HepG2 (cell line): ENCODE measurements around the gene MPZL3. TPM values are rescaled to one million over a fixed set of nuclear protein-coding genes. Genes with fewer than 3 reads are reported as not detected.

Experiments
- ELF3 ChIP-seq: IDR thresholded peaks from 2 replicates; pipeline ENCODE4 v1.6.1; 2016; ENCODE audit warnings: missing genetic modification reagents, missing compliant biosample characterization
- FOXP1 ChIP-seq, 2 experiments: fragments of 450-650 bp in 1 of 2; IDR thresholded peaks; 2 replicates each; pipeline ENCODE4 v1.6.1; 2017 to 2018; ENCODE audit warnings: antibody characterized with exemption in 1 of 2
- HNF1A ChIP-seq, 2 experiments: sonication (generic) in 1 of 2; formaldehyde crosslinking in 1 of 2; IDR thresholded peaks; 2 replicates each; pipeline versions ENCODE4 v1.4.0 to v1.6.1; 2016 to 2020; ENCODE audit warnings: borderline replicate concordance in 1 of 2, low read depth in 1 of 2, mild to moderate bottlenecking in 1 of 2, missing genetic modification reagents in 1 of 2
- HNRNPUL1 ChIP-seq: fragments of 200-400 bp; formaldehyde crosslinking; IDR thresholded peaks from 2 replicates; pipeline ENCODE4 v1.6.1; 2017; ENCODE audit warnings: low read depth, mild to moderate bottlenecking, low read length, moderate library complexity
- IKZF5 ChIP-seq: IDR thresholded peaks from 2 replicates; pipeline ENCODE4 v1.6.1; 2018; ENCODE audit warnings: missing genetic modification reagents, mild to moderate bottlenecking, missing compliant biosample characterization
- JARID2 ChIP-seq: sonication (generic); formaldehyde crosslinking; IDR thresholded peaks from 2 replicates; pipeline ENCODE4 v1.8.1; 2023; ENCODE audit warnings: missing genetic modification reagents, inconsistent platforms; ENCODE audit not compliant: insufficient replicate concordance
- RFXANK ChIP-seq: IDR thresholded peaks from 2 replicates; pipeline ENCODE4 v1.6.1; 2016
- THYN1 ChIP-seq: sonication (generic); formaldehyde crosslinking; IDR thresholded peaks from 2 replicates; pipeline ENCODE4 v1.8.1; 2023; ENCODE audit warnings: low read depth, mild to moderate bottlenecking, moderate library complexity, missing genetic modification reagents, borderline replicate concordance
- ZBTB26 ChIP-seq: IDR thresholded peaks from 2 replicates; pipeline ENCODE4 v1.6.1; 2016; ENCODE audit warnings: missing compliant biosample characterization, missing genetic modification reagents, borderline replicate concordance
- ZNF280D ChIP-seq: sonication (generic); formaldehyde crosslinking; IDR thresholded peaks from 2 replicates; pipeline ENCODE4 v1.5.1; 2020; ENCODE audit warnings: mild to moderate bottlenecking, missing genetic modification reagents
- ZNF629 ChIP-seq: sonication (generic); formaldehyde crosslinking; conservative IDR thresholded peaks from 2 replicates; pipeline ENCODE4 v1.5.0; 2020; ENCODE audit warnings: missing genetic modification reagents
- polyA plus RNA-seq, 8 experiments: library from polyadenylated mRNA; depleted of rRNA in 3 of 8; stranded (reverse) in 7 of 8; unstranded in 1 of 8; fragments of >200 nt; fragmentation: Illumina TruSeq in 4 of 8; extraction: Trizol in 4 of 8; gene quantifications; 2 replicates each; pipeline versions ENCODE4 v1.2.1 to v1.2.3, GENCODE V29; 2011 to 2016; ENCODE audit warnings: low read depth in 4 of 8, missing spikeins in 1 of 8, mixed read lengths in 1 of 8; ENCODE audit not compliant: insufficient read depth in 1 of 8
- total RNA-seq, 5 experiments: library from RNA; depleted of rRNA; stranded (reverse); fragments of >200 nt; fragmentation: Illumina TruSeq; extraction: Trizol; gene quantifications; 2 replicates each; pipeline ENCODE4 v1.2.3, GENCODE V29; 2016; ENCODE audit warnings: low read depth in 1 of 5
- TF ChIP-seq, protein P1 (sequence below): sonication (generic); formaldehyde crosslinking; IDR thresholded peaks from 2 replicates; pipeline ENCODE4 v1.4.0; 2020; ENCODE audit warnings: mild to moderate bottlenecking, low read depth, missing genetic modification reagents
- TF ChIP-seq, protein P2 (sequence below): sonication (generic); formaldehyde crosslinking; IDR thresholded peaks from 2 replicates; pipeline ENCODE4 v1.8.1; 2023; ENCODE audit warnings: mild to moderate bottlenecking, inconsistent platforms, moderate library complexity, missing genetic modification reagents, borderline replicate concordance

Gene MPZL3
- total and polyA plus RNA-seq, 2 of the 13 experiments (the other 11 are each of a cell fraction or from before 2014, with no cell fraction given), result 5.3 to 9.3 TPM

DNA sequence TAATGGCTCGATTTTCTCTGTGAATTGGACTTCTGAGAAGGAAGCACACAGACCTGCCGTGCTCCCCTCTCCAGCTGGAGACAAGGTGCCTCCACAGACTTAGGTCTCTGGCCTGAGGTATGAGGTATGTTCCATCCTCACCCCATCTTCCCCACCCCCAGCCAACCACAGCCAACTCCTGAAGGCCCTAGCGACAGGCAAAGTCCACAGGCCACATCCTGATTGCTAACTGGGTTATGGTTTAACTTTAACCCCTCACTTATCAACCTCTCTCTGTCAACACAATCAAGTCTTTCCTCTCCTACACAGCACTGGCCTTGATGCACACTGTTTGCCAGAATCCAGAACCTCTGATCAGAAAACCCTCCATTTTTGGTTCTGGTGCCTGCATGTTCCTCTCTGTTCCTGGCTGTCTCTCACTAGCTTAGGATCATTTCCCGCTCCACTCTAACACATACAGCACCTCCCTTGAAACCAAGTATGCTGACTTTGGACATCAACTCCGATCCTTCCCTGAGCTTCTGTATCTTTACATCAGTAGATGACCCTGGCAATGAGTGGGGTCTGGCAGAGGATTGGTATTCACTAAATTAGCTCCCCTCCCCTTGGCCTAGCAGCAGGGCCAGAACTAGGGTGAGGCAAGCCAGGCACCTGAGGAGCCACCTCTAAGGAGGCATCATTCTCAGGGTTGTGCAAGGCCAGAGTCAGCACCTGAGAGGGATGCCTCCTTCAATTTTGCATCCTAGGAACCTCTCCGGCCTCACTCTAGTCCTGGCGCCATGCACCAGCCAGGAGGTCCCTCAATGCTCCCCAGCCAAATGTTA, 49.4 kb downstream of the MPZL3 start (continued):
- TF ChIP-seq ZNF280D (CRISPR knock-in tag) (no peak), THYN1 (no peak), ZBTB26 (CRISPR knock-in tag) (peak; percentile 92; the same call in 1 of the 2 replicates), IKZF5 (CRISPR knock-in tag) (peak; percentile 84; the same call in 1 of the 2 replicates), ELF3 (peak; percentile 86), HNF1A (IDR thresholded peaks at IDR 0.05; ENCODE audit: low read depth) (peak; percentile 90), HNF1A (CRISPR knock-in tag; IDR thresholded peaks at IDR 0.05; ENCODE audit: borderline replicate concordance) (peak; percentile 96), FOXP1 (IDR thresholded peaks at IDR 0.05) (0 out of 2 replicates have a peak, but pooled peaks have one; percentile 29), FOXP1 (CRISPR knock-in tag; IDR thresholded peaks at IDR 0.05) (peak; percentile 67), ZNF629 (CRISPR knock-in tag) (no peak; the same call in 1 of the 2 replicates), RFXANK (CRISPR knock-in tag) (peak; percentile 73; the same call in 1 of the 2 replicates), HNRNPUL1 (no peak), JARID2 (CRISPR knock-in tag) (no peak)
- TF ChIP-seq, protein P1, sequence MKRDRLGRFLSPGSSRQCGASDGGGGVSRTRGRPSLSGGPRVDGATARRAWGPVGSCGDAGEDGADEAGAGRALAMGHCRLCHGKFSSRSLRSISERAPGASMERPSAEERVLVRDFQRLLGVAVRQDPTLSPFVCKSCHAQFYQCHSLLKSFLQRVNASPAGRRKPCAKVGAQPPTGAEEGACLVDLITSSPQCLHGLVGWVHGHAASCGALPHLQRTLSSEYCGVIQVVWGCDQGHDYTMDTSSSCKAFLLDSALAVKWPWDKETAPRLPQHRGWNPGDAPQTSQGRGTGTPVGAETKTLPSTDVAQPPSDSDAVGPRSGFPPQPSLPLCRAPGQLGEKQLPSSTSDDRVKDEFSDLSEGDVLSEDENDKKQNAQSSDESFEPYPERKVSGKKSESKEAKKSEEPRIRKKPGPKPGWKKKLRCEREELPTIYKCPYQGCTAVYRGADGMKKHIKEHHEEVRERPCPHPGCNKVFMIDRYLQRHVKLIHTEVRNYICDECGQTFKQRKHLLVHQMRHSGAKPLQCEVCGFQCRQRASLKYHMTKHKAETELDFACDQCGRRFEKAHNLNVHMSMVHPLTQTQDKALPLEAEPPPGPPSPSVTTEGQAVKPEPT (CRISPR knock-in tag), result no peak
- TF ChIP-seq, protein P2, sequence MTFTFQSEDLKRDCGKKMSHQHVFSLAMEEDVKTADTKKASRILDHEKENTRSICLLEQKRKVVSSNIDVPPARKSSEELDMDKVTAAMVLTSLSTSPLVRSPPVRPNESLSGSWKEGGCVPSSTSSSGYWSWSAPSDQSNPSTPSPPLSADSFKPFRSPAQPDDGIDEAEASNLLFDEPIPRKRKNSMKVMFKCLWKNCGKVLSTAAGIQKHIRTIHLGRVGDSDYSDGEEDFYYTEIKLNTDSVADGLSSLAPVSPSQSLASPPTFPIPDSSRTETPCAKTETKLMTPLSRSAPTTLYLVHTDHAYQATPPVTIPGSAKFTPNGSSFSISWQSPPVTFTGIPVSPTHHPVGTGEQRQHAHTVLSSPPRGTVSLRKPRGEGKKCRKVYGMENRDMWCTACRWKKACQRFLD (CRISPR knock-in tag), result no peak
